ENCODE results near the gene ANKLE1.

Gene ANKLE1

GRCh38 chr19:17329366-17330261 lies 47.9 kb downstream of the ANKLE1 start:
- peaks cover 3% of the 10 kb centered on the region for H3K4me1 ChIP-seq (ENCODE audit: control insufficient read depth, insufficient read depth, low read length)
- no peak overlapping the region for H3K9ac ChIP-seq (ENCODE audit: low read length)
- no peak overlapping the region for H3K4me3 ChIP-seq (ENCODE audit: low read length)
- H3K27ac ChIP-seq (ENCODE audit: low read depth, low read length) = no peak overlapping the region
- no peaks in the 10 kb centered on the region for H3K36me3 ChIP-seq (ENCODE audit: control insufficient read depth, insufficient read depth, low read length)
- peaks cover 10% of the 10 kb centered on the region for H3K27me3 ChIP-seq (ENCODE audit: control insufficient read depth, insufficient read depth, low read length)

GRCh38 chr19:17330262-17331044 lies 48.8 kb downstream of the ANKLE1 start:
- H3K9ac ChIP-seq (ENCODE audit: low read length) = no peak overlapping the region
- H3K4me3 ChIP-seq (ENCODE audit: low read length) = no peak overlapping the region
- peaks cover 8% of the 10 kb centered on the region for H3K4me1 ChIP-seq (ENCODE audit: control insufficient read depth, insufficient read depth, low read length)
- H3K27ac ChIP-seq (ENCODE audit: low read depth, low read length) = no peak overlapping the region
- peaks cover 10% of the 10 kb centered on the region for H3K27me3 ChIP-seq (ENCODE audit: control insufficient read depth, insufficient read depth, low read length)
- no peaks in the 10 kb centered on the region for H3K36me3 ChIP-seq (ENCODE audit: control insufficient read depth, insufficient read depth, low read length)

GRCh38 chr19:17331045-17331558 lies 49.4 kb downstream of the ANKLE1 start:
- H3K27me3 ChIP-seq (ENCODE audit: control insufficient read depth, insufficient read depth, low read length) = peaks cover 10% of the 10 kb centered on the region
- H3K4me1 ChIP-seq (ENCODE audit: control insufficient read depth, insufficient read depth, low read length) = peaks cover 8% of the 10 kb centered on the region

GRCh38 chr19:17332360-17332676 lies 50.6 kb downstream of the ANKLE1 start:
- Histone ChIP-seq H3K4me3 (ENCODE audit: low read length) (no peak overlapping the region), H3K36me3 (ENCODE audit: control insufficient read depth, insufficient read depth, low read length) (no peaks in the 10 kb centered on the region), H3K27ac (ENCODE audit: low read depth, low read length) (no peak overlapping the region), H3K27me3 (ENCODE audit: control insufficient read depth, insufficient read depth, low read length) (peaks cover 10% of the 10 kb centered on the region), H3K4me1 (ENCODE audit: control insufficient read depth, insufficient read depth, low read length) (peaks cover 8% of the 10 kb centered on the region), H3K9ac (ENCODE audit: low read length) (no peak overlapping the region)

More at GRCh38 chr19:17331045-17331558, 49.4 kb downstream of the ANKLE1 start:
- H3K9ac ChIP-seq (ENCODE audit: low read length) = no peak overlapping the region
- no peak overlapping the region for H3K27ac ChIP-seq (ENCODE audit: low read depth, low read length)
- H3K4me3 ChIP-seq (ENCODE audit: low read length) = no peak overlapping the region
- no peaks in the 10 kb centered on the region for H3K36me3 ChIP-seq (ENCODE audit: control insufficient read depth, insufficient read depth, low read length)

- H3K27me3 ChIP-seq (ENCODE audit: control insufficient read depth, insufficient read depth, low read length) = peaks cover 10% of the 10 kb centered on the region
- H3K9ac ChIP-seq (ENCODE audit: low read length) = no peak overlapping the region
- H3K4me3 ChIP-seq (ENCODE audit: low read length) = no peak overlapping the region
- H3K4me1 ChIP-seq (ENCODE audit: control insufficient read depth, insufficient read depth, low read length) = peaks cover 11% of the 10 kb centered on the region
- H3K36me3 ChIP-seq (ENCODE audit: control insufficient read depth, insufficient read depth, low read length) = no peaks in the 10 kb centered on the region
- H3K27ac ChIP-seq (ENCODE audit: low read depth, low read length) = no peak overlapping the region
Observed at GRCh38 chr19:17332677-17333581, 51.2 kb downstream of the ANKLE1 start.

GRCh38 chr19:17333611-17334413 lies 52.1 kb downstream of the ANKLE1 start:
- H3K4me3 ChIP-seq (ENCODE audit: low read length) = peak overlapping the region; percentile 79
- no peak overlapping the region for H3K27ac ChIP-seq (ENCODE audit: low read depth, low read length)
- peaks cover 12% of the 10 kb centered on the region for H3K4me1 ChIP-seq (ENCODE audit: control insufficient read depth, insufficient read depth, low read length)
- H3K9ac ChIP-seq (ENCODE audit: low read length) = no peak overlapping the region
- H3K36me3 ChIP-seq (ENCODE audit: control insufficient read depth, insufficient read depth, low read length) = no peaks in the 10 kb centered on the region
- peaks cover 10% of the 10 kb centered on the region for H3K27me3 ChIP-seq (ENCODE audit: control insufficient read depth, insufficient read depth, low read length)

- H3K27me3 ChIP-seq (ENCODE audit: control insufficient read depth, insufficient read depth, low read length) = peaks cover 3% of the 10 kb centered on the region
- no peak within 1 kb of the TSS for H3K27ac ChIP-seq (ENCODE audit: low read depth, low read length)
- peaks cover 12% of the 10 kb centered on the region for H3K4me1 ChIP-seq (ENCODE audit: control insufficient read depth, insufficient read depth, low read length)
- no peak within 1 kb of the TSS for H3K9ac ChIP-seq (ENCODE audit: low read length)
- H3K36me3 ChIP-seq (ENCODE audit: control insufficient read depth, insufficient read depth, low read length) = no peaks in the 10 kb centered on the region
- H3K4me3 ChIP-seq (ENCODE audit: low read length) = peak within 1 kb of the TSS; percentile 79
Observed at GRCh38 chr19:17334414-17335409, 53.0 kb downstream of the ANKLE1 start, which contains the start of gene ANO8. Gene ANO8 (minus strand): TSS chr19:17334855. CDS start chr19:17334670, 185 bp downstream.

- Histone ChIP-seq H3K9ac (ENCODE audit: low read length) (no peak overlapping the region), H3K27me3 (ENCODE audit: control insufficient read depth, insufficient read depth, low read length) (no peaks in the 10 kb centered on the region), H3K36me3 (ENCODE audit: control insufficient read depth, insufficient read depth, low read length) (no peaks in the 10 kb centered on the region), H3K27ac (ENCODE audit: low read depth, low read length) (no peak overlapping the region), H3K4me1 (ENCODE audit: control insufficient read depth, insufficient read depth, low read length) (peaks cover 12% of the 10 kb centered on the region), H3K4me3 (ENCODE audit: low read length) (peak overlapping the region; percentile 79)
Observed at GRCh38 chr19:17335575-17335974, 53.9 kb downstream of the ANKLE1 start.
